ENCODE data around the gene MBNL1. TPM values are rescaled to one million over a fixed set of nuclear protein-coding genes. Genes with fewer than 3 reads are reported as not detected.

The MBNL1 gene
- total RNA-seq, 1 donor from 2014 or later: 311 TPM

- Histone ChIP-seq H3K4me3 (no peak overlapping the region), H3K36me3 (peaks cover 0 to 28% of the 10 kb centered on the region in 2 donors), H3K27ac (peak overlapping the region; percentile 37), H3K4me1 (peaks cover 26% of the 10 kb centered on the region), H3K9me3 (no peaks in the 10 kb centered on the region), H3K27me3 (no peaks in the 10 kb centered on the region)
- intact Hi-C loops (cut with DNase I): no loop called here
- no peak for DNase-seq (ENCODE audit: extremely low spot score in 2 of 2)
- no peak for TF ChIP-seq POLR2A (IDR thresholded peaks at IDR 0.05)
- TF ChIP-seq POLR2AphosphoS5 (IDR thresholded peaks at IDR 0.05; ENCODE audit: insufficient read depth in 1 of 2, low read depth in 1 of 2): no peak
- TF ChIP-seq CTCF (IDR thresholded peaks at IDR 0.05): no peak
These were observed 148.3 kb downstream of the MBNL1 start for GRCh38 chr3:152416808-152417580.

- intact Hi-C loops (cut with DNase I): no loop called here
- H3K9me3 ChIP-seq: no peaks in the 10 kb centered on the region
- peaks cover 0 to 26% of the 10 kb centered on the region in 2 donors for H3K36me3 ChIP-seq
- no peak for TF ChIP-seq POLR2AphosphoS5 (IDR thresholded peaks at IDR 0.05; ENCODE audit: insufficient read depth in 1 of 2, low read depth in 1 of 2)
- TF ChIP-seq CTCF (IDR thresholded peaks at IDR 0.05): no peak
- no peak for TF ChIP-seq POLR2A (IDR thresholded peaks at IDR 0.05)
- H3K27me3 ChIP-seq: no peaks in the 10 kb centered on the region
- no peak overlapping the region for H3K27ac ChIP-seq
- no peak for DNase-seq (ENCODE audit: extremely low spot score in 2 of 2)
- H3K4me3 ChIP-seq: no peak overlapping the region
- peaks cover 4% of the 10 kb centered on the region for H3K4me1 ChIP-seq
These were observed 151.0 kb downstream of the MBNL1 start for GRCh38 chr3:152419748-152420147.

GRCh38 chr3:152421162-152421561 is 152.4 kb downstream of the MBNL1 start:
- no peak overlapping the region for H3K27ac ChIP-seq
- no peaks in the 10 kb centered on the region for H3K27me3 ChIP-seq
- no peaks in the 10 kb centered on the region for H3K9me3 ChIP-seq
- DNase-seq (ENCODE audit: extremely low spot score in 2 of 2): no peak
- peaks cover 5% of the 10 kb centered on the region for H3K4me1 ChIP-seq
- no peak for TF ChIP-seq CTCF (IDR thresholded peaks at IDR 0.05)
- TF ChIP-seq POLR2AphosphoS5 (IDR thresholded peaks at IDR 0.05; ENCODE audit: insufficient read depth in 1 of 2, low read depth in 1 of 2): no peak
- TF ChIP-seq POLR2A (IDR thresholded peaks at IDR 0.05): no peak
- peaks cover 0 to 24% of the 10 kb centered on the region in 2 donors for H3K36me3 ChIP-seq
- intact Hi-C loops (cut with DNase I): no loop called here
- no peak overlapping the region for H3K4me3 ChIP-seq

GRCh38 chr3:152426393-152426792 is 157.7 kb downstream of the MBNL1 start:
- H3K4me3 ChIP-seq: no peak overlapping the region
- intact Hi-C loops (cut with DNase I): no loop called here
- H3K27ac ChIP-seq: peak overlapping the region; percentile 50
- H3K4me1 ChIP-seq: peaks cover 41% of the 10 kb centered on the region
- DNase-seq (ENCODE audit: extremely low spot score in 2 of 2): no peak
- no peaks in the 10 kb centered on the region for H3K36me3 ChIP-seq
- H3K9me3 ChIP-seq: no peaks in the 10 kb centered on the region
- no peaks in the 10 kb centered on the region for H3K27me3 ChIP-seq
- TF ChIP-seq CTCF (IDR thresholded peaks at IDR 0.05) (no peak), POLR2A (IDR thresholded peaks at IDR 0.05) (no peak), POLR2AphosphoS5 (IDR thresholded peaks at IDR 0.05; ENCODE audit: insufficient read depth in 1 of 2, low read depth in 1 of 2) (no peak)

- Histone ChIP-seq H3K27ac (peak overlapping the region; percentile 48), H3K4me3 (no peak overlapping the region)
- DNase-seq (ENCODE audit: extremely low spot score in 2 of 2): no peak
These were observed 159.8 kb downstream of the MBNL1 start for GRCh38 chr3:152428577-152428976.

More at GRCh38 chr3:152428577-152428976, 159.8 kb downstream of the MBNL1 start:
- Histone ChIP-seq H3K9me3 (no peaks in the 10 kb centered on the region), H3K36me3 (peaks cover 0 to 7% of the 10 kb centered on the region in 2 donors), H3K4me1 (peaks cover 52% of the 10 kb centered on the region), H3K27me3 (no peaks in the 10 kb centered on the region)
- TF ChIP-seq CTCF (IDR thresholded peaks at IDR 0.05) (no peak), POLR2AphosphoS5 (IDR thresholded peaks at IDR 0.05; ENCODE audit: insufficient read depth in 1 of 2, low read depth in 1 of 2) (no peak), POLR2A (IDR thresholded peaks at IDR 0.05) (no peak)
- intact Hi-C loops (cut with DNase I): no loop called here

All from vagina (tissue), 2 donors.